NCI-H1417 (cell line): ENCODE results near the gene GPHN.

ENCODE experiments used
- DNase-seq, 3 experiments: peaks; one replicate each; lab custom pipeline; 2025; lab: John Stamatoyannopoulos, UW

Gene GPHN

DNA sequence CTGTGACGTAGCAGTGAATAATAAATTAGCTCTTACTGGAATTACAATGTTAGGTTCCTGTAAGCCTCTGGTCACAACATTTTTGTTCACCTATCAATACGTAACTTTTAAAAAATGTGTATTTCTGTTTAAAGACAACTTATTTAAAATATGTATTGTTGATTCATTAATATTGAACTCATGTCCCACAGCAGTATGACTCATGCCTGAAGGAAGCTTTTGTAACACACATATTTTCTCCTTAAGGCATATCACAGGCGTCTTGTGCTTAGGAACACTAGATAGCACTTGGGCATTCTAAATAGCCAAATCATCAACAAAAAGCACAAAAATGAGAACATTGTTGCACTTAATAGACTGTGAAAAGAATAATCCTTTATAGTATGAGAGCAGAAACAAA, 92.5 kb downstream of the GPHN start:
- DNase-seq, result no peak

DNA sequence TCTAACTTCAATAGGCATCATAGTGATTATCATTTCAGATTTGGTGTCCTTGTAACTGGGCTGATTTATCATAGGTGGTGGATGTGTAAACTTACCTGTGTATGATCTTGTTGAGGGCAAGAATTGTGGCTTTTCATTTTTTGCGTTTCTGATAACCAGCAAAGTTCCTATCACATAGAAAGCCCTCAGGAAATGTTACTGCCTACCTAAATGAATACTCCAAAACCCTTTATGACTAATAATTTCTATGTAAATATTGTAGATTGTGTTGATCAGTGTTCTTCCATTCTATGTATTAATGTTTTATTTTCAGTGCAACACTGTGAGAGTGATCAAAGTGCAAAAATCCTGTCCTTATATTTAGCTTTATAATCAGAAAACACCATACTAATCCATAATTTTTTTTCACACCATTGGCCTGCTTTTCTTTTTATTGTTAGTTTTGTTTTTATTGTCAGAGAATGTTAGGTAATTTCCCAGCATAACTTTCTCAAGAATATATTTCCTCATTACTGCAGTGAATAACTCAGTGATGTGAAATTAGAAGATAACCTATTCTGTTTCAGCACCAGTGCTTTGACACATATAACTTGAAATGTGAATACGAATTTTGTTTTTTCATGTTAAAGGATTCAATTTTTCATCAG, 94.1 kb downstream of the GPHN start:
- no peak for DNase-seq

GRCh38 chr14:66603945-66604344, 96.0 kb downstream of the GPHN start:
- DNase-seq, result no peak

DNA sequence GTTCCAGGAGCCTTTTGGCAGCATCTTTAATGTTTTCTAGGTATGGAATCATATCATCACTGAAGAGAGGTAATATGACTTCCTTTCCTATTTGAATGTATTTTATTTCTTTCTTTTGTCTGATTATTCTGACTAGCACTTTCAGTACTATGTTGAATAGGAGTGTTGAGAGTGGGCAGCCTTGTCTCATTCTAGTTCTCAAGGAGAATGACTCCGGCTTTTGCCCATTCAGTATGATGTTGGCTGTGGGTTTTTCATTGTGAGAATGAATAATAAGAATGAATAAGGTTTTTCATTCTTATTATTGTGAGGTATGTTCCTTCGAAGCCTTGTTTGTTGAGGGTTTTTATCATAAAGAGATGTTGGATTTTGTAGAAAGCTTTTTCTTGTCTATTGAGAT, 98.9 kb downstream of the GPHN start:
- DNase-seq, result no peak

- DNase-seq, result no peak
These were observed 102.2 kb downstream of the GPHN start for GRCh38 chr14:66610154-66610563.

GRCh38 chr14:66613344-66613743, 105.4 kb downstream of the GPHN start:
- no peak for DNase-seq

DNA sequence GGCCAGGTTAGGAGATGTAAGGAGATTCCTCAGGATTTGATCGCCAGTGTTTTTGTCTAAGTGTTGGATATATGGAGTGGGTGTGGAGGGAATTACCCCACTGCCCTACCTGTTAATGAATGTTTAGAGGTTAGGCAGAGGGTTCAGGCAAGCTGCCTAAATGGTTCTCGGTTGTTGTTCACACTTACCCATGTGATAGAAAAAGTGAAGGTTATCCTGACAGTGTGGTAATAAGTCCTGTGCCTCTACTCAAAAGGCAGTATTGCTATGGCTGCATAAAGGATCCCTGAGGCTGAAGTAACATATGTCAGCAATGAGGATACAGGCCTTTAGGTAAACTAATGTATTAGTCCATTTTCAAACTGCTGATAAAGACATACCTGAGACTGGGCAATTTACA, 112.0 kb downstream of the GPHN start:
- no peak for DNase-seq

GRCh38 chr14:66623838-66624237, 115.9 kb downstream of the GPHN start:
- DNase-seq, result no peak

DNA sequence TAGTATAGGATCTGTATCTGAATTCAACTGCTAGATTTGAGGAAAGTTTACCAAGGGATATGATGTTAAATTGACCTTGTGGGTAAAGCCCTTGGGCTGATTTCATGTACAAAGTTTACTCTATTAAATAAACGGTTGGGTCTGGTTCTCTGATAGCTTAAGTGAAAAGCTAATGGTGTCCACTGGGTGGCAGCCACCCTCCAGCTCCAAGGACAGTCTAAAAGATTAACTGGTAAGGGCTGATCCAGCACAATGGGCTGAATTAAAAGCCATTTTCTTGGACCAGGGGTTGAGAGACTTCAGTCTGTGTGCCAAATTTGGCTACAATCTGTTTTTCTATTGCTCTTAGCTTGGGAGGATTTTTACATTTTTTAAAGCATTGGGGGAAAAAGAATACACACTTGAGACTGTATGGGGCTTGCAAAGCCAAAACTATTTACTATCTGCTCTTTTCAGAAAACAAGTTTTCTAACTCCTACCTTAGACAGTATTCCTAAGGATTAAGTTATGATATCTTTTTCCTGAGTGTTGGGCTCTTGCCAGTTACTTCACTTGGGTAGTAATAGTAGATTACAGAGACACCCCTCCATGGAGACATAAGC, 116.5 kb downstream of the GPHN start:
- DNase-seq, result peak; percentile 21 to 64 (median 24)

GRCh38 chr14:66628636-66629035, 120.7 kb downstream of the GPHN start:
- peak in 1 of 3 experiments; percentile 1 for DNase-seq

DNA sequence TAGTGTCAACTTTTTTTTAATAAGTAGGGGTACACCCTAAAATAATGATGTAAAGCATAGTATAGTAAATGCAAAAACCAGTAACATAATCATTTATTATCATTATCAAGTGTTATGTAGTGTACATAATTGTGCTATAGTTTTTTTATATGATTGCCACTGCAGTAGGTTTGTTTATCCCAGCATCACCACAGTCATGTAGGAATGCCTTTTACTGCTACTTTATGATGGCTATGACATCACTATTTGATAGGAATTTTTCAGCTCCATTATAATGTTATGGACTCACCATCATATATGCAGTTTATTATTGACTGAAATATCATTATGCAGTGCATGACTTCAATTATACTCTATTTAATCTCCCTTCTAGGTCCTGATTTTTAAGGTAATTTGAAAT, 121.6 kb downstream of the GPHN start:
- DNase-seq, result no peak

DNA sequence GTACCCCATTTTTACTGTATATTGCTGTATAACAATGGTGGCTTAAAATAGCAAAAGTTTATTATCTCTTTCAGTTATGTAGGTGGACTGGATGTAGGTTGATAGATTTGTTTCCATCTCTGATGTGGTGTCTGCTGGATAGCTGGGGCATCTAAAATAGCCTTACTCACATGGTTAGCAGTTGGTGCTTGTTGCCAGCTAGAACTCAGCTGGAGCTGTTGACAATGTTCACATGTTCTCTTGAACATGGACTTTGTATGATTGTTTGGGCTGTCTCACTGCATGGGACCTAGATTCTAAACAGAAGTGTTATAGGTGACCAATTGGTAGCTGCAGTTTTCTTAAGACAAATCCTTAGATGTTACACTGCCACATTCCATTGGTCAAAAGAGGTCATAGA, 126.9 kb downstream of the GPHN start:
- DNase-seq, result no peak

DNA sequence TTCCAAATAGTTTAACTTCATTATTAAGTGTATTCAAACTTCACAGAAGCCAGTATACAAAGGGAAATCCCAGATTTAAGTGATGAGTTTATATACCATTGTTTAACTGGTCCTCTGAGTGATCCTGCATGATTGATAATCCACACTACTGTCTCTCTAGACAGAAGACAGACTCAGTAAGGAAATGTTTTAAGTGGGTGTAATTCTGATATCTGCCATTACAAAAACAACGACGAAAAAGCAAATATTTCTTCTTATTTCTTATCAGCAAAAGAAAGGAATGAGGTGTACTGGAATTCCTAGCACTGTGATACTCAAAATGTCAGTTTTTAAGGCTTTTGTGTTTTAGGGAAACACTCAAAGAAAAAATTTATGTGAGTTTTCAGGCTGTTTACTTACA, 127.5 kb downstream of the GPHN start:
- DNase-seq, result no peak

- DNase-seq, result no peak
These were observed 128.3 kb downstream of the GPHN start for GRCh38 chr14:66636240-66636639.

- DNase-seq, result no peak
These were observed 130.7 kb downstream of the GPHN start for GRCh38 chr14:66638689-66639088.

DNA sequence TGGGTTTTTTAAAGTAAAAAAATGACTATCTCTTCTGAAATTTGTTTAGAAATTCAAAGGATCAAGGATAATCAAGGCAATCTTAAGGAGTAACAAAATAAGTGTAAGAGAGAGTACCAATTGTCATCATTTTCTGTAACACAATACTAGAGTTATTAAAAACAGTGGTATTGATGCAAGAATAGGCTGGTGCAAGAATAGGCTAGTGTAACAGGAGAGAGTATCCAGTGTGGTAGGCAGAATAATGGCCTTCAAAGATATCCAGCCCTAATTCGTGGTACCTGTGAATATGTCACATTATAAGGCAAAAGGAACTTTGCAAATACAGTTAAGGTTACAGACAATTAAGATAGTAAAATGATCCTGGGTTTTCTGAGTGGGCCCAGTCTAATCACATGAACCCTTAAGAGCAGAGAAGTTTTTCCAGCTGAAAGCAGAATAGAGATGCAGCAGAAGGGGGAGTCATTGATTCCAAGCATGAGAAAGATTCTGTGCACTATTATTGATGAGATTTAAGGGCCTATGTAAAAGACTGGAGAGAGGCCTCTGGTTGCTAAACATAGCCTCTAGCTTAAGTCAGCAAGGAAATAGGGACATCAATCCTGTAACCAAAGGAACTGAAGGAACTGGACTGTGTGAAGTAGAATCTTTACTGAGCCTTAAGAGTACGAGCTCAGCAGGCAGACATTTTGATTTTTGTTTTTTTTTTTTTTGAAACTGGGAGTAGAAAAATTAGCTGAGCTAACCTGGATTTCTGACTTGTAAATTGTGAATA, 134.1 kb downstream of the GPHN start:
- no peak for DNase-seq

- no peak for DNase-seq
These were observed 135.4 kb downstream of the GPHN start for GRCh38 chr14:66643344-66643743.

- DNase-seq, result no peak
These were observed 137.8 kb downstream of the GPHN start for GRCh38 chr14:66645716-66646115.

DNA sequence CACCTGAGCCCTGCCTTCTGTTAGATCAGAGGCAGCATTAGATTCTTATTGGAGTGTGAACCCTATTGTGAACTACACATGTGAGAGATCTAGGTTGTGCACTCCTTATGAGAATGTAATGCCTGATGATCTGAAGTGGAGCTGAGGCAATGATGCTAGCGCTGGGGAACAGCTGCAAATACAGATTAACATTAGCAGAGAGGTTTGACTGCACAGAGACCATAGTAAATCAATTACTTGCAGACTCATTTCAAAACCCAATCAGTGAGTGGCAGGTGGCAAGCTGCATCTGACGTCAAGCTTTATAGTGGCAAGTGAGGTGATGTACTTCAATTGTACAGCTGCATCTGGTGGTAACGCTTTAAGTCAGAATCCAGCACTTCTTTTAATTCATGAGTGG, 141.6 kb downstream of the GPHN start:
- DNase-seq, result peak in 2 of 3 experiments; percentile 22 to 50

DNA sequence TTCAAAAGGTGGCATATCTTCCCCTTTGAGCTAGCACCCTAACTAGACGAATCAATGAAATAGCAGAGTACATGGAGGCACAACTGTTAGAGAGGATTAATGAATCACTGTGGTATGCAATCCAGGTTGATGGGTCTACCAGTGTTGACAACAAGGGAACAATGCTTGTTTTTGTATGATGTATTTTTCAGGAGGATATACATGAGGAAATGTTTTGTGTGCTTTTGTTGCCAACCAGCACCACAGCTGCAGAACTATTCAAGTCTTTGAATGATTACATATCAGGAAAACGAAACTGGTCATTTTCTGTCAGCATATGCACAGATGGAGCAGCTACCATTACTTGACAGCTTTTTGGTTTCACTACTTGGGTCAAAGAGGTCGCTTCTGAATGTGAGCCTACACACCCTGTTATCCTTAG, 142.6 kb downstream of the GPHN start:
- no peak for DNase-seq

DNA sequence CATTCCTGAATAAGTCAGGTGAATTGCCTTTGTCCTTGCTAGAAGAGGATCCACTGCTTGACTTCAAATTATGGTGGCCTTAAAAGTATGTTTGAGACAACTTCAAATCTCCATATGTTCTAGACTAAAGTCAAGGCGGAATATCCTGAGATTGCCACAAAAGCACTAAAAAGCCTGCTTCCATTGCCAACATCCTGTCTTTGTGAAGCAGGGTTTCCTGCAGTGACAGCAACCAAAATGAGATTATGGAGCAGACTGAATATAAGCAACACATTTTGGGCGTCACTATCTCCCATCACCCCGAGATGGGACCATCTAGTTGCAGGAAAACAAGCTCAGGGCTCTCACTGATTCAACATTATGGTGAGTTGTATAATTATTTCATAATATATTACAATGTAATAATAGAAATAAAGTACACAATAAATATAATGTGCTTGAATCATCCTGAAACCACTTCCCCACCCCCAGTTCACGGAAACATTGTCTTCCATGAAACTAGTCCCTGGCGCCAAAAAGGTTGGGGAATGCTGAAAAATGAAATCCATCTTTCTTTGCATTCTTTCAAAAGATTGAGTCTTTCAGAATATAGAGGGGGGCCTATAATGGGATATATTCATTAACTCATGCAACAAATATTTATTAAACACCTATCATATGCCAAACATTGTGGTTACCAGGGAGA, 143.7 kb downstream of the GPHN start:
- no peak for DNase-seq

GRCh38 chr14:66652525-66653106, 144.7 kb downstream of the GPHN start:
- no peak for DNase-seq
